GM18502 (cell line): ENCODE results near the gene PRDM1.

Experiments
- ATAC-seq: cut with Tn5 transposase; IDR thresholded peaks from one replicate; pipeline ENCODE4 v1.9.1; 2021; ENCODE audit warnings: mild to moderate bottlenecking; ENCODE audit not compliant: unreplicated experiment, poor library complexity

PRDM1 gene

GRCh38 chr6:106085984-106086813 is at the start of gene PRDM1:
TSS of gene PRDM1 (plus strand) at chr6:106086336. CDS start at chr6:106086554, 218 bp downstream.
- ATAC-seq, result peak; percentile 77

- ATAC-seq, result no peak
These were observed 49.1 kb upstream of the PRDM1 start for GRCh38 chr6:106037060-106037459.

GRCh38 chr6:106039897-106040592 is 46.1 kb upstream of the PRDM1 start:
- ATAC-seq, result no peak

GRCh38 chr6:106044151-106044550 is 42.0 kb upstream of the PRDM1 start:
- ATAC-seq, result no peak

- no peak for ATAC-seq
These were observed 41.1 kb upstream of the PRDM1 start for GRCh38 chr6:106045077-106045476.

- ATAC-seq, result no peak
These were observed 39.9 kb upstream of the PRDM1 start for GRCh38 chr6:106046116-106046853.

- no peak for ATAC-seq
These were observed 39.3 kb upstream of the PRDM1 start for GRCh38 chr6:106046854-106047200.

- no peak for ATAC-seq
These were observed 37.8 kb upstream of the PRDM1 start for GRCh38 chr6:106048336-106048735.

GRCh38 chr6:106050538-106050937 is 35.6 kb upstream of the PRDM1 start:
- no peak for ATAC-seq

- no peak for ATAC-seq
These were observed 34.9 kb upstream of the PRDM1 start for GRCh38 chr6:106051226-106051625.

- no peak for ATAC-seq
These were observed 32.5 kb upstream of the PRDM1 start for GRCh38 chr6:106053484-106054205.

- ATAC-seq, result no peak
These were observed 30.6 kb upstream of the PRDM1 start for GRCh38 chr6:106055489-106055888.

GRCh38 chr6:106056060-106056745 is 29.9 kb upstream of the PRDM1 start:
- no peak for ATAC-seq

- ATAC-seq, result no peak
These were observed 29.3 kb upstream of the PRDM1 start for GRCh38 chr6:106056746-106057390.

GRCh38 chr6:106059331-106059730 is 26.8 kb upstream of the PRDM1 start:
- no peak for ATAC-seq

- ATAC-seq, result no peak
These were observed 26.0 kb upstream of the PRDM1 start for GRCh38 chr6:106060167-106060566.

GRCh38 chr6:106063448-106063850 is 22.7 kb upstream of the PRDM1 start:
- ATAC-seq, result no peak

- ATAC-seq, result no peak
These were observed 22.0 kb upstream of the PRDM1 start for GRCh38 chr6:106064142-106064541.

GRCh38 chr6:106064756-106065155 is 21.4 kb upstream of the PRDM1 start:
- ATAC-seq, result no peak
